GM21526 (cell line): ENCODE measurements around the gene TAF1C.

Experiments
- ATAC-seq: cut with Tn5 transposase; IDR thresholded peaks from one replicate; pipeline ENCODE4 v1.9.1; 2021; ENCODE audit warnings: moderate library complexity; ENCODE audit not compliant: unreplicated experiment, low FRiP score

TAF1C gene

GRCh38 chr16:84161801-84162200 is 25.1 kb downstream of the TAF1C start:
- no peak for ATAC-seq

GRCh38 chr16:84161037-84161436 is 25.8 kb downstream of the TAF1C start:
- ATAC-seq = no peak

- no peak for ATAC-seq
Observed at GRCh38 chr16:84159800-84160199, 27.1 kb downstream of the TAF1C start.

- no peak for ATAC-seq
Observed at GRCh38 chr16:84159007-84159406, 27.9 kb downstream of the TAF1C start.

GRCh38 chr16:84156342-84156784 is 30.5 kb downstream of the TAF1C start:
- no peak for ATAC-seq

GRCh38 chr16:84155771-84156170 is 31.1 kb downstream of the TAF1C start:
- ATAC-seq = no peak

GRCh38 chr16:84155226-84155625 is 31.6 kb downstream of the TAF1C start:
- ATAC-seq = no peak

GRCh38 chr16:84153660-84154214 is 33.1 kb downstream of the TAF1C start:
- no peak for ATAC-seq

GRCh38 chr16:84150926-84151325 is 35.9 kb downstream of the TAF1C start:
- no peak for ATAC-seq

- ATAC-seq = peak; percentile 73
Observed at GRCh38 chr16:84144859-84145639, 41.8 kb downstream of the TAF1C start, which contains the start of the genes DNAAF1 and HSDL1. Gene DNAAF1 (plus strand): TSS chr16:84145308. CDS start chr16:84145441, 133 bp downstream. Gene HSDL1 (minus strand): TSS chr16:84145177. CDS start chr16:84131321, 13,856 bp downstream.

- peak; percentile 26 for ATAC-seq
Observed at GRCh38 chr16:84144209-84144858, 42.5 kb downstream of the TAF1C start.

GRCh38 chr16:84143784-84144199 is 43.1 kb downstream of the TAF1C start:
- no peak for ATAC-seq

GRCh38 chr16:84143081-84143480 is 43.8 kb downstream of the TAF1C start:
- no peak for ATAC-seq

GRCh38 chr16:84141143-84141670 is 45.6 kb downstream of the TAF1C start:
- no peak for ATAC-seq

GRCh38 chr16:84139628-84140258 is 47.1 kb downstream of the TAF1C start:
- no peak for ATAC-seq

- ATAC-seq = no peak
Observed at GRCh38 chr16:84138824-84139627, 47.8 kb downstream of the TAF1C start.

- ATAC-seq = no peak
Observed at GRCh38 chr16:84138500-84138823, 48.4 kb downstream of the TAF1C start.

- no peak for ATAC-seq
Observed at GRCh38 chr16:84137769-84138357, 49.0 kb downstream of the TAF1C start.

GRCh38 chr16:84137287-84137686 is 49.6 kb downstream of the TAF1C start:
- ATAC-seq = no peak
